Caco-2 (cell line): Measurements from ENCODE around the gene RTCA. TPM values are rescaled to one million over a fixed set of nuclear protein-coding genes. Genes with fewer than 3 reads are reported as not detected.

Experiments
- BruUV-seq: library from RNA; stranded (reverse); fragments of 400-500 nt; replicated peaks from 2 replicates; lab custom pipeline; 2021; lab: Mats Ljungman, UMichigan
- CTCF ChIA-PET: fragments of 300-600 bp; sonication (Branson Sonifier 250); formaldehyde crosslinking; loops from one replicate; lab custom pipeline; 2022; ENCODE audit warnings: antibody characterized with exemption; lab: Charles Lee
- POLR2A ChIA-PET: fragments of 300-600 bp; sonication (Branson Sonifier 250); formaldehyde crosslinking; loops from one replicate; lab custom pipeline; 2022; ENCODE audit warnings: antibody characterized with exemption; lab: Charles Lee
- DNase-seq, 2 experiments: peaks; one replicate each; pipeline versions ENCODE4 v3.0.0 to v3.0.0-alpha.2; 2020 to 2022
- H3K27me3 ChIP-seq: replicated peaks from 2 replicates; pipeline ENCODE4 v1.6.0; 2011; ENCODE audit warnings: low read length; ENCODE audit not compliant: control insufficient read depth, insufficient read depth
- H3K36me3 ChIP-seq: 2 replicates; pipeline ENCODE4 v1.5.1; 2011; ENCODE audit warnings: low read length; ENCODE audit not compliant: control insufficient read depth, insufficient read depth
- H3K4me1 ChIP-seq: fragments of 250-450 bp; sonication (Bioruptor Pico); 2 replicates; pipeline ENCODE4 v1.5.1; 2020; ENCODE audit warnings: mild to moderate bottlenecking
- H3K4me3 ChIP-seq: 2 replicates; pipeline ENCODE4 v1.5.1; 2011; ENCODE audit warnings: low read depth, mild to moderate bottlenecking, control low read depth, low read length
- H3K9me3 ChIP-seq: fragments of 250-450 bp; sonication (Bioruptor Pico); 2 replicates; pipeline ENCODE4 v1.5.1; 2020; ENCODE audit warnings: mild to moderate bottlenecking, moderate library complexity
- H3K27ac Mint-ChIP-seq: one replicate; pipeline ENCODE4 v1.8.0; 2022; ENCODE audit warnings: mixed read lengths; ENCODE audit not compliant: unreplicated experiment
- H3K27me3 Mint-ChIP-seq: one replicate; pipeline ENCODE4 v1.8.0; 2022; ENCODE audit warnings: mixed read lengths; ENCODE audit not compliant: insufficient read depth, unreplicated experiment
- H3K36me3 Mint-ChIP-seq: one replicate; pipeline ENCODE4 v1.8.0; 2022; ENCODE audit warnings: mild to moderate bottlenecking, mixed read lengths; ENCODE audit not compliant: insufficient read depth, unreplicated experiment
- H3K4me1 Mint-ChIP-seq: one replicate; pipeline ENCODE4 v1.8.0; 2022; ENCODE audit warnings: low read depth, mixed read lengths; ENCODE audit not compliant: unreplicated experiment
- H3K4me3 Mint-ChIP-seq: one replicate; pipeline ENCODE4 v1.8.0; 2022; ENCODE audit warnings: mild to moderate bottlenecking, moderate library complexity, mixed read lengths; ENCODE audit not compliant: unreplicated experiment
- H3K9me3 Mint-ChIP-seq: one replicate; pipeline ENCODE4 v1.8.0; 2022; ENCODE audit warnings: mixed read lengths; ENCODE audit not compliant: unreplicated experiment
- intact Hi-C: fragments of 100-400 bp; cut with micrococcal nuclease; formaldehyde crosslinking; loops from one replicate; pipeline ENCODE4 v1.10.0; 2022; ENCODE audit not compliant: unreplicated experiment
- total RNA-seq: library from RNA; stranded (reverse); gene quantifications from 2 replicates; pipeline ENCODE4 v1.2.3, GENCODE V29; 2022
- TF ChIP-seq, protein P1 (sequence below), 2 experiments: fragments of 200-600 bp in 1 of 2; IDR thresholded peaks; 1 replicate in 1 of 2; 2 replicates in 1 of 2; pipeline versions ENCODE4 v1.5.1 to v1.8.0; 2011 to 2022; ENCODE audit warnings: antibody characterized with exemption in 1 of 2, control low read depth in 1 of 2, inconsistent platforms in 1 of 2, low read depth in 1 of 2, low read length in 1 of 2, mild to moderate bottlenecking in 1 of 2, moderate library complexity in 1 of 2; ENCODE audit not compliant: insufficient read depth in 1 of 2, severe bottlenecking in 1 of 2, unreplicated experiment in 1 of 2

The RTCA gene
- total RNA-seq, 1 experiment from 2014 or later: 31.4 TPM

DNA sequence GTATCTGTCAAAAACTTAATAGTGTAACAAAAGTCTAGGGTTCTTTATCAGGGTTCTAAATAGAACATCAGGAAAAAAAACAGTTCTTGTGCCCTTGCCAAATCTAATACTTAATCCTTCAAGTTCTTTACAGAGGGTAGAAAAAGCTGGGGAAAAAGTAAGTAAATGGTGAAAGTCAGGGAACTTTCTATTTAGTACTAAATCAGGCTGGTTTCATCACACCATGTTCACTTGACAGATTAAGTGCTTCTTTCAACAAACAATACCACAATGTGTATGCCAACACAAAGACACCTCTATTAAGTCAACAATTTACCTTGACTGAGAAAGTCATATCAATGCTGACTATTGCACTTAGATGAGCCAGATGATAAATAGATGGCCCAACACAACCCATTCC is 26.1 kb upstream of the RTCA start:
- Mint-ChIP-seq H3K27ac (no peak overlapping the region), H3K4me3 (no peak overlapping the region), H3K27me3 (no peaks in the 10 kb centered on the region), H3K4me1 (no peaks in the 10 kb centered on the region), H3K9me3 (no peaks in the 10 kb centered on the region), H3K36me3 (peaks cover 19% of the 10 kb centered on the region)
- DNase-seq: no peak
- no TSS peak for BruUV-seq
- ChIA-PET CTCF (no interaction called here), POLR2A (no interaction called here)
- Histone ChIP-seq H3K4me3 (no peak overlapping the region), H3K9me3 (no peaks in the 10 kb centered on the region), H3K36me3 (no peaks in the 10 kb centered on the region), H3K4me1 (no peaks in the 10 kb centered on the region), H3K27me3 (no peaks in the 10 kb centered on the region)
- intact Hi-C loops: no loop called here
- TF ChIP-seq, protein P1, sequence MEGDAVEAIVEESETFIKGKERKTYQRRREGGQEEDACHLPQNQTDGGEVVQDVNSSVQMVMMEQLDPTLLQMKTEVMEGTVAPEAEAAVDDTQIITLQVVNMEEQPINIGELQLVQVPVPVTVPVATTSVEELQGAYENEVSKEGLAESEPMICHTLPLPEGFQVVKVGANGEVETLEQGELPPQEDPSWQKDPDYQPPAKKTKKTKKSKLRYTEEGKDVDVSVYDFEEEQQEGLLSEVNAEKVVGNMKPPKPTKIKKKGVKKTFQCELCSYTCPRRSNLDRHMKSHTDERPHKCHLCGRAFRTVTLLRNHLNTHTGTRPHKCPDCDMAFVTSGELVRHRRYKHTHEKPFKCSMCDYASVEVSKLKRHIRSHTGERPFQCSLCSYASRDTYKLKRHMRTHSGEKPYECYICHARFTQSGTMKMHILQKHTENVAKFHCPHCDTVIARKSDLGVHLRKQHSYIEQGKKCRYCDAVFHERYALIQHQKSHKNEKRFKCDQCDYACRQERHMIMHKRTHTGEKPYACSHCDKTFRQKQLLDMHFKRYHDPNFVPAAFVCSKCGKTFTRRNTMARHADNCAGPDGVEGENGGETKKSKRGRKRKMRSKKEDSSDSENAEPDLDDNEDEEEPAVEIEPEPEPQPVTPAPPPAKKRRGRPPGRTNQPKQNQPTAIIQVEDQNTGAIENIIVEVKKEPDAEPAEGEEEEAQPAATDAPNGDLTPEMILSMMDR (IDR thresholded peaks at IDR 0.05; ENCODE audit: insufficient read depth in 1 of 2, low read depth in 1 of 2, low read length in 1 of 2, severe bottlenecking in 1 of 2, unreplicated experiment in 1 of 2): no peak

DNA sequence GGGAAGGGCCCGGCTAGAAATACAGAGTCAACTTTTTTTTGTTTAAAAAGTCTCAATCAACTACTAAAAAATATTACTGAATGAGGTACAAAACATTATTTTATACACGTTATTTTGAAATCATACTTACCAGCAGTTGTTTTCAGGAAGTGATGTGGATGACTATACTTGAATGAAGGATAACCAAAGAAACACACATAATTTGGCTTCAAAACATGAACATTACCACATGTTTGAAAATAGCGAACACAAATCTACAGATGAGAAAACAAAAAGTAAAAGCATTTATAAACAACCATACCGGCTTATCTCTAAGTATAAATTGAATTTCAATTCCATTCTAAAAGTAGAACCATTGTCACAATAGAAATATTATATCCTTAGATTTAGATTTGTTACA is 25.4 kb upstream of the RTCA start:
- POLR2A ChIA-PET: no interaction called here
- BruUV-seq: no TSS peak
- no peak overlapping the region for H3K4me3 Mint-ChIP-seq
- no peaks in the 10 kb centered on the region for H3K36me3 ChIP-seq
- H3K9me3 Mint-ChIP-seq: no peaks in the 10 kb centered on the region
- no peak overlapping the region for H3K4me3 ChIP-seq
- no peaks in the 10 kb centered on the region for H3K4me1 ChIP-seq
- H3K4me1 Mint-ChIP-seq: no peaks in the 10 kb centered on the region
- peaks cover 19% of the 10 kb centered on the region for H3K36me3 Mint-ChIP-seq
- intact Hi-C loops: no loop called here
- no peaks in the 10 kb centered on the region for H3K9me3 ChIP-seq
- no peak overlapping the region for H3K27ac Mint-ChIP-seq
- no peak for DNase-seq
- no peaks in the 10 kb centered on the region for H3K27me3 ChIP-seq
- no peaks in the 10 kb centered on the region for H3K27me3 Mint-ChIP-seq
- CTCF ChIA-PET: no interaction called here
- TF ChIP-seq, protein P1 (IDR thresholded peaks at IDR 0.05; ENCODE audit: insufficient read depth in 1 of 2, low read depth in 1 of 2, low read length in 1 of 2, severe bottlenecking in 1 of 2, unreplicated experiment in 1 of 2): no peak

GRCh38 chr1:100246738-100247137 is 19.3 kb upstream of the RTCA start:
- no peaks in the 10 kb centered on the region for H3K9me3 ChIP-seq
- H3K4me1 ChIP-seq: 0 out of 2 replicates have a peak, but pooled peaks cover 4% of the 10 kb centered on the region
- TF ChIP-seq, protein P1 (IDR thresholded peaks at IDR 0.05; ENCODE audit: insufficient read depth in 1 of 2, low read depth in 1 of 2, low read length in 1 of 2, severe bottlenecking in 1 of 2, unreplicated experiment in 1 of 2): no peak
- H3K36me3 Mint-ChIP-seq: peaks cover 9% of the 10 kb centered on the region
- H3K4me3 ChIP-seq: no peak overlapping the region
- H3K4me3 Mint-ChIP-seq: no peak overlapping the region
- H3K9me3 Mint-ChIP-seq: no peaks in the 10 kb centered on the region
- peaks cover 8% of the 10 kb centered on the region for H3K4me1 Mint-ChIP-seq
- DNase-seq: no peak
- no peaks in the 10 kb centered on the region for H3K27me3 Mint-ChIP-seq
- ChIA-PET POLR2A (no interaction called here), CTCF (no interaction called here)
- no peak overlapping the region for H3K27ac Mint-ChIP-seq
- H3K36me3 ChIP-seq: no peaks in the 10 kb centered on the region
- intact Hi-C loops: no loop called here
- H3K27me3 ChIP-seq: no peaks in the 10 kb centered on the region
- BruUV-seq: no TSS peak
